CD4-positive, alpha-beta memory T cell (primary cell): ENCODE data around the gene CWC25. TPM values are rescaled to one million over a fixed set of nuclear protein-coding genes. Genes with fewer than 3 reads are reported as not detected.

ENCODE experiments used
- CTCF ChIA-PET: fragments of 350-600 bp; sonication (Branson Sonifier 250); formaldehyde crosslinking; loops from one replicate; lab custom pipeline; 2021; ENCODE audit warnings: inconsistent platforms; ENCODE audit not compliant: partially characterized antibody; lab: Charles Lee
- POLR2A ChIA-PET: fragments of 350-600 bp; sonication (Branson Sonifier 250); formaldehyde crosslinking; loops from one replicate; lab custom pipeline; 2021; ENCODE audit not compliant: partially characterized antibody; lab: Charles Lee
- DNase-seq, 5 donors: peaks; one replicate each; pipeline versions ENCODE4 v3.0.0 to v3.0.0-alpha.2; 2020 to 2022; ENCODE audit warnings: mixed read lengths in 1 of 5
- H3K27ac ChIP-seq: one replicate; pipeline ENCODE4 v1.7.0; 2013; ENCODE audit warnings: low read depth, low read length
- H3K27me3 ChIP-seq: 2 replicates; pipeline ENCODE4 v1.7.0; 2013; ENCODE audit warnings: mild to moderate bottlenecking, low read length, moderate library complexity; ENCODE audit not compliant: insufficient read depth
- H3K36me3 ChIP-seq: 2 replicates; pipeline ENCODE4 v1.7.0; 2013; ENCODE audit warnings: mild to moderate bottlenecking, low read length, moderate library complexity; ENCODE audit not compliant: insufficient read depth
- H3K4me1 ChIP-seq: 2 replicates; pipeline ENCODE4 v1.7.0; 2013; ENCODE audit warnings: mild to moderate bottlenecking, low read length, moderate library complexity; ENCODE audit not compliant: insufficient read depth
- H3K4me3 ChIP-seq, 2 donors: one replicate each; pipeline ENCODE4 v1.7.0; 2013; ENCODE audit warnings: low read length in 2 of 2, mild to moderate bottlenecking in 1 of 2
- H3K9me3 ChIP-seq, 2 donors: one replicate each; pipeline ENCODE4 v1.7.0; 2013; ENCODE audit warnings: low read length in 2 of 2, control low read depth in 1 of 2; ENCODE audit not compliant: control insufficient read depth in 1 of 2
- H3K27ac Mint-ChIP-seq, 7 donors: one replicate each; pipeline ENCODE4 v1.8.0; 2020 to 2021; ENCODE audit warnings: mixed read lengths in 7 of 7, mild to moderate bottlenecking in 6 of 7, inconsistent platforms in 3 of 7, moderate library complexity in 3 of 7
- H3K27me3 Mint-ChIP-seq, 2 donors: one replicate each; pipeline ENCODE4 v1.8.0; 2020 to 2021; ENCODE audit warnings: mixed read lengths in 2 of 2
- H3K36me3 Mint-ChIP-seq, 2 donors: one replicate each; pipeline ENCODE4 v1.8.0; 2020 to 2021; ENCODE audit warnings: mixed read lengths in 2 of 2, inconsistent platforms in 1 of 2, mild to moderate bottlenecking in 1 of 2
- H3K4me1 Mint-ChIP-seq, 4 donors: one replicate each; pipeline ENCODE4 v1.8.0; 2020 to 2021; ENCODE audit warnings: mixed read lengths in 4 of 4, mild to moderate bottlenecking in 1 of 4
- H3K4me3 Mint-ChIP-seq, 8 donors: one replicate each; pipeline ENCODE4 v1.8.0; 2020 to 2021; ENCODE audit warnings: mixed read lengths in 8 of 8, mild to moderate bottlenecking in 7 of 8, moderate library complexity in 6 of 8, inconsistent platforms in 3 of 8
- H3K9me3 Mint-ChIP-seq, 8 donors: one replicate each; pipeline ENCODE4 v1.8.0; 2020 to 2021; ENCODE audit warnings: mixed read lengths in 8 of 8, mild to moderate bottlenecking in 5 of 8, inconsistent platforms in 3 of 8, moderate library complexity in 1 of 8
- intact Hi-C: fragments of 100-400 bp; cut with micrococcal nuclease; formaldehyde crosslinking; loops from one replicate; pipeline ENCODE4 v1.15.1; 2023
- polyA plus RNA-seq, 2 donors: library from polyadenylated mRNA; unstranded; fragments of 300-500 nt; fragmentation: Illumina TruSeq; gene quantifications; one replicate each; pipeline ENCODE4 v1.2.3, GENCODE V29; 2021
- total RNA-seq, 2 experiments: library from RNA; stranded (reverse); gene quantifications; one replicate each; pipeline ENCODE4 v1.2.3, GENCODE V29; 2021

The CWC25 gene
- total and polyA plus RNA-seq, 4 experiments from 2014 or later: 4.3 to 46.8 (median 27.0) TPM

DNA sequence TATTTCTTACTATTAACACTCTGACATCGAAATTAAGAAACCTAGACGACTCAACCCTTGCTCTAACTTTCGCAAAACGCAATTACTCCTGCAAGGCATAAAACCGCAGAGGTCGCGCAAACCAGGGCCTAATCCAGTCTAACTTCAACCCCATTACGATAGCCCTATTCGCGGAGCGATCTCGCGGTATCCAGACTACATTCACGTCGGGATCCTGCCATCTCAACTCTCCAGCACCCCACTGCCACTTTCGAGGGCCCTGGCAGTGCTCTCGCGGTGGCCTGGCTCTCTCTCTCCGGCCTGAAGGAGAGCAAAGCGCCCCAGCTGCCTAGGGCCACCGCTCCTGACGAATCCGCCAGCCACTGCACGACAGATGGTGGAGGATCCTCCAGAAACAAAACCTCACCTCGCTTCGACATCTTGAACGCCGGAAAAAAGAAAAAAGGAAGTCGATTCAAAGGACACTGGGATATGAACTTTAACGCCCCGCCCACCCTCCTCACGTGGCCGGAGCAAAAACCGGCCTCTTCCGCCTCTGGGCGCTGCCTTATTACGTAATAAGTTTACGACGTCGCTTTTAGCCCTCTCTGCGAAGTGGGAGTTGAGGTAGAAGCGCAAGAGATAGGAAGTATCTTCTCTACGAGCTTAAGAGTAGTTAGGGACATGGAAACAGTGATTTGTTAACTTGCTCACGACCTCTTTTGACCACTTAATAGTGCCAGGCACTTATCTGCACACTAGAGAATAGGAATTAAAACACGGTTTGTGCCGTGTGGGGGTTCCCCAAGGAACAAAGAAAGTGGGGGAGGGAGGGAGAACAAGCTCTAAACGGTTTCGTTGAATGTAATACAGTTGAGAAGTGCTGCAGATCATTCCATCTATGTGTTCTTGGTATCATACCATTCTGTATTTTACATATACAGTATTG lies 28.4 kb upstream of the CWC25 start, which contains the start of gene RPL23:
RPL23 (minus strand) TSS at position 430 of the 928 bp plus-strand sequence; CDS start at position 419, 11 bp downstream.
- peak; percentile 90 to 94 (median 92) for DNase-seq
- Histone ChIP-seq H3K9me3 (no peaks in the 10 kb centered on the region), H3K36me3 (peaks cover 31% of the 10 kb centered on the region), H3K27me3 (no peaks in the 10 kb centered on the region), H3K4me3 (peak within 1 kb of the TSS; percentile 75 to 81), H3K4me1 (peaks cover 34% of the 10 kb centered on the region), H3K27ac (peak within 1 kb of the TSS; percentile 87)
- H3K36me3 Mint-ChIP-seq: peaks cover 39 to 50% of the 10 kb centered on the region in 2 donors
- H3K27ac Mint-ChIP-seq: peak within 1 kb of the TSS; percentile 97 to 100 (median 99)
- H3K4me1 Mint-ChIP-seq: peaks cover 30 to 45% (median 37%) of the 10 kb centered on the region in 4 donors
- POLR2A ChIA-PET: interaction anchor here (0.6 to 5.4 kb wide), 37 partner anchors 11 to 609 kb away, joined by 3 to 229 read pairs (median 6); partner anchors contain the start of genes CWC25, FBXO47, LASP1 and LASP1NB
- peak within 1 kb of the TSS; percentile 88 to 97 (median 95) for H3K4me3 Mint-ChIP-seq
- H3K27me3 Mint-ChIP-seq: no peaks in the 10 kb centered on the region
- H3K9me3 Mint-ChIP-seq: peaks cover 0 to 6% (median 0%) of the 10 kb centered on the region in 8 donors
- intact Hi-C loops: loop anchor here (1.0 to 5.0 kb wide), 6 partner anchors 16 to 299 kb away; partner anchors contain the start of genes CWC25, PIP4K2B, PLXDC1 and PSMB3
- CTCF ChIA-PET: interaction anchor here (0.7 to 2.6 kb wide), 13 partner anchors 11 to 391 kb away, joined by 3 to 40 read pairs (median 4); partner anchors contain the start of genes CWC25, LASP1 and LASP1NB

DNA sequence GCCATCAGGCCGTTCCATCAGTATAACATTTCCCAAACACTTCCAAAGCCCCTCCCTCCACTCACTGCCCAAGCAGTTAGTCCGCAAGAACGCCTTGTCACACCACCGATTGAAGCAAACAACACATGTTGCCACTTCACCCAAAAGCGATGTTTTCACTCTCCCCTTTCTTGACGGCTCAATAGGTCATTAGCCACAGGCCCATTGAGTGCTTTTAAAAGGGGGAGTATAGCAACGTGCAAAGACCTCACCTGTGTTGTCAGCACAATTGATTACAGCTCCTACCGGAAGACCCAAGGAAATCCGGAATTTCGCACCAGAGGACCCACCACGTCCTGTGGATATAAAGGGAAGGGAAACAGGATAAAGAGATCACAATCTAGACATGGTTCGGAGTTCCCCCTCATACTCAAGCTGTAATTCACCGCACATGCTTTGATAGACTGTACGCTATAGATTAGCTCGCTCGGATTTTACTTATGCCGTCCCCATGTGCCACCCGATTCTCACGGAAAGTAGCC lies 27.7 kb upstream of the CWC25 start:
- H3K9me3 ChIP-seq: no peaks in the 10 kb centered on the region
- Mint-ChIP-seq H3K27me3 (no peaks in the 10 kb centered on the region), H3K4me3 (peak overlapping the region; percentile 88 to 97 (median 95)), H3K36me3 (peaks cover 39 to 56% of the 10 kb centered on the region in 2 donors), H3K27ac (peak overlapping the region; percentile 97 to 100 (median 99)), H3K4me1 (peaks cover 30 to 45% (median 37%) of the 10 kb centered on the region in 4 donors), H3K9me3 (peaks cover 0 to 6% (median 0%) of the 10 kb centered on the region in 8 donors)
- CTCF ChIA-PET: interaction anchor here (0.7 to 2.6 kb wide), 3 partner anchors 16 to 300 kb away, joined by 3 to 40 read pairs (median 10); partner anchors contain the start of genes LASP1 and LASP1NB
- no peaks in the 10 kb centered on the region for H3K27me3 ChIP-seq
- intact Hi-C loops: loop anchor here (1.0 to 5.0 kb wide), 6 partner anchors 16 to 299 kb away; partner anchors contain the start of genes CWC25, PIP4K2B, PLXDC1 and PSMB3
- POLR2A ChIA-PET: interaction anchor here (0.6 to 5.4 kb wide), 20 partner anchors 11 to 347 kb away, joined by 3 to 229 read pairs (median 8); partner anchors contain the start of genes CWC25, FBXO47, LASP1 and LASP1NB
- peak overlapping the region; percentile 75 to 81 for H3K4me3 ChIP-seq
- H3K4me1 ChIP-seq: peaks cover 34% of the 10 kb centered on the region
- H3K27ac ChIP-seq: peak overlapping the region; percentile 87
- H3K36me3 ChIP-seq: peaks cover 38% of the 10 kb centered on the region
- DNase-seq: peak in 1 of 5 donors; percentile 72

DNA sequence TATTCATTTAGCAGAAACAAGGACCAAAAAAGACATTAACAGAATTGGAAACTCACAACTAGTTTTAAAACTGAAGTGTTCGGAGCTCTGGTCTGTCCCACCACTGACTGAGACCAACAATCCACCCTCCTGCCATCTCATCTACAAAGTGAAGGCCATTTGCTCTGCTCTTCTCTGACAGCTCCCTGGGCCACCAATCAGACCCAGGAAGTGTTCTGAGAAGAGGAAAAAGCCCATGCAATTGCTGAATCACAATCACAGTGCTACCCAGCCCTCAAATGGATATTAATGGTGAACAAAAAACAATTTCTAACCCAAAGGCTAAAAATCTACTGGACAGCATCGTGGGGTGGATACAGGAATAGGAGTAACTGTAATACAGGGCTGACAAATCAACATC lies 26.3 kb upstream of the CWC25 start:
- H3K9me3 ChIP-seq: no peaks in the 10 kb centered on the region
- peaks cover 30 to 45% (median 37%) of the 10 kb centered on the region in 4 donors for H3K4me1 Mint-ChIP-seq
- no peak for DNase-seq
- ChIA-PET CTCF (no interaction called here), POLR2A (interaction anchor here (0.7 to 5.4 kb wide), 8 partner anchors 10 to 302 kb away, joined by 3 to 229 read pairs (median 4); partner anchors contain the start of genes CWC25, LASP1 and MLLT6)
- H3K27ac ChIP-seq: peak overlapping the region; percentile 87
- peak overlapping the region; percentile 88 to 100 (median 99) for H3K27ac Mint-ChIP-seq
- H3K27me3 Mint-ChIP-seq: no peaks in the 10 kb centered on the region
- H3K4me3 Mint-ChIP-seq: peak overlapping the region; percentile 88 to 97 (median 95)
- intact Hi-C loops: loop anchor here (5.0 kb wide), 2 partner anchors 99 to 301 kb away; partner anchors contain the start of genes PLXDC1 and PSMB3
- peaks cover 34% of the 10 kb centered on the region for H3K4me1 ChIP-seq
- H3K4me3 ChIP-seq: peak overlapping the region in 1 of 2 donors; percentile 81
- no peaks in the 10 kb centered on the region for H3K27me3 ChIP-seq
- H3K9me3 Mint-ChIP-seq: peaks cover 0 to 6% (median 0%) of the 10 kb centered on the region in 8 donors
- H3K36me3 Mint-ChIP-seq: peaks cover 39 to 61% of the 10 kb centered on the region in 2 donors
- H3K36me3 ChIP-seq: peaks cover 41% of the 10 kb centered on the region

DNA sequence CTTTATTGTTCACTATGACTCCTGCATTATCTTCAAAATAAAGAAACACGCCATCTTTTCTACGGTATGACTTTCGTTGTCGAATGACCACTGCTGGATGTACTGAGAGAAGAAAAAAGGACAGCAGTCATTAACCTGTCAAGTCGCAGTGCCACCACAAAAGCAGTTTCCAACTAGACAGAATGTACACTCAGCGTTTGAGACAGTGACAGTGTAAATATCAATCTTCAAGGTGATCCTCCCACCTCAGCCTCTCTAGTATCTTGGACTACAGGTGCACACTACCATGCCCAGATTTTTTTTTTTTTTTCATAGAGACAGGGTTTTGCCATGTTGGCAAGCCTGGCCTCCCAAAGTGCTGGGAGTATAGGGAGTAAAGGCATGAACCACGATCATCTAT lies 25.3 kb upstream of the CWC25 start:
- Histone ChIP-seq H3K27ac (no peak overlapping the region), H3K4me1 (peaks cover 34% of the 10 kb centered on the region), H3K4me3 (no peak overlapping the region), H3K9me3 (no peaks in the 10 kb centered on the region), H3K36me3 (peaks cover 41% of the 10 kb centered on the region), H3K27me3 (no peaks in the 10 kb centered on the region)
- intact Hi-C loops: loop anchor here (5.0 kb wide), 2 partner anchors 98 to 302 kb away; partner anchors contain the start of genes PLXDC1 and PSMB3
- H3K4me3 Mint-ChIP-seq: peak overlapping the region in 2 of 8 donors; percentile 23 to 33
- DNase-seq: no peak
- peaks cover 0 to 6% (median 0%) of the 10 kb centered on the region in 8 donors for H3K9me3 Mint-ChIP-seq
- peak overlapping the region; percentile 11 to 99 (median 67) for H3K27ac Mint-ChIP-seq
- POLR2A ChIA-PET: interaction anchor here (1.3 to 5.4 kb wide), 3 partner anchors 9 to 26 kb away, joined by 3 to 229 read pairs (median 90); partner anchors contain the start of genes CWC25 and LASP1
- peaks cover 39 to 61% of the 10 kb centered on the region in 2 donors for H3K36me3 Mint-ChIP-seq
- H3K27me3 Mint-ChIP-seq: no peaks in the 10 kb centered on the region
- peaks cover 30 to 45% (median 37%) of the 10 kb centered on the region in 4 donors for H3K4me1 Mint-ChIP-seq
- CTCF ChIA-PET: interaction anchor here (0.6 kb wide), 1 partner anchor 382 kb away, joined by 4 read pairs; no protein-coding TSS in a partner anchor

DNA sequence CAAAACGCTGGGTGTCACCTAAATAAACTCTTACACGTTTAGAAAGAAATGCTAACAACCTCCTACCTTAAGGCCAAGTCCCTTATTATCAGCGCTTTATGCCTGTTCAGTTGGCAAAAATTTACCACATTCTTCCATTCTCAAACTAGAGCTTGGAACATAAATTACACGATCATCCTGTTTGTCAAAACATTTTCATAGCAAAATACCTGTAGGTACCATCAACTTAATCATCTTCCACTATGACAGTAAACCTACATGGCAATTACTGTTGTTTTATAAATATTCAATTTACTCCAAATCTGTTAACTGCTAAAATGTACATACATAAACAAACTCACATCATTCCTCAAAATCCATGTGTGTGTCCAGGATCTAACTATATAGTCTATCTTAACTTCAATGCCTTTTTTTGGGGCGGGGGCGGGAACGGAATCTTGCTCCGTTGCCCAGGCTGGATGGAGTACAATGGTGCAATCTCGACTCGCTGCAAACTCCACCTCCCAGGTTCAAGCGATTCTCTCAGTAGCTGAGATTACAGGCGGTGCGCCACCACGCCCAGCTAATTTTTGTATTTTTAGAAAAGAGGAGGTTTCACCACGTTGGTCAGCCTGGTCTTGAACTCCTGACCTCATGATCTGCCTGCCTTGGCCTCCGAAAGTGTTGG lies 24.0 kb upstream of the CWC25 start:
- no peak for DNase-seq
- H3K27ac Mint-ChIP-seq: peak overlapping the region in 1 of 7 donors; percentile 32

DNA sequence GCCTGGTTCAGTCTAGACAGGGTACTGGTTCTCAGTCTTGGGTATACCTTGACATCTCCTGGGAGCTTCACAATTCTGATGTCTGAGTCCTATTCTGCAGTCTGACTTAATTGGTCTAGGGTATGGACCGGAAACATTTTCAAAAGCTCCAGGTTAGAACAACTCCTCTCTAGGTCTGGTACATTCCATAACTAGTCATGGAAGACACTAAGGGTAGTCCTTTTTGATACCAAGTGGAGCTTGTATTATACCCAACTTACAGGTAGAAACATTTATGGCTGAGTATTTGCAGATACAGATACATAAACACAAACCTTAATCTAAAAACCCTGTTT lies 23.4 kb upstream of the CWC25 start:
- H3K36me3 ChIP-seq: peaks cover 41% of the 10 kb centered on the region

More for the DNA sequence above, 24.0 kb upstream of the CWC25 start:
- no peak overlapping the region for H3K27ac ChIP-seq
- peaks cover 0 to 6% (median 0%) of the 10 kb centered on the region in 8 donors for H3K9me3 Mint-ChIP-seq
- no peaks in the 10 kb centered on the region for H3K27me3 Mint-ChIP-seq
- H3K4me1 ChIP-seq: peaks cover 27% of the 10 kb centered on the region
- peaks cover 39 to 61% of the 10 kb centered on the region in 2 donors for H3K36me3 Mint-ChIP-seq
- peaks cover 27 to 39% (median 34%) of the 10 kb centered on the region in 4 donors for H3K4me1 Mint-ChIP-seq
- intact Hi-C loops: no loop called here
- peaks cover 41% of the 10 kb centered on the region for H3K36me3 ChIP-seq
- no peak overlapping the region for H3K4me3 ChIP-seq
- no peak overlapping the region for H3K4me3 Mint-ChIP-seq
- POLR2A ChIA-PET: interaction anchor here (1.2 to 2.1 kb wide), 4 partner anchors 20 to 97 kb away, joined by 3 to 11 read pairs (median 3); partner anchors contain the start of genes CWC25 and LASP1
- CTCF ChIA-PET: no interaction called here
- H3K9me3 ChIP-seq: no peaks in the 10 kb centered on the region
- H3K27me3 ChIP-seq: no peaks in the 10 kb centered on the region

More for the DNA sequence above, 23.4 kb upstream of the CWC25 start:
- peaks cover 27% of the 10 kb centered on the region for H3K4me1 ChIP-seq
- Mint-ChIP-seq H3K27ac (no peak overlapping the region), H3K36me3 (peaks cover 39 to 56% of the 10 kb centered on the region in 2 donors), H3K4me1 (peaks cover 27 to 33% (median 30%) of the 10 kb centered on the region in 4 donors), H3K4me3 (no peak overlapping the region), H3K9me3 (peaks cover 0 to 5% (median 0%) of the 10 kb centered on the region in 8 donors), H3K27me3 (no peaks in the 10 kb centered on the region)
- H3K27me3 ChIP-seq: no peaks in the 10 kb centered on the region
- no peak for DNase-seq
- intact Hi-C loops: no loop called here
- CTCF ChIA-PET: interaction anchor here (0.9 kb wide), 1 partner anchor 20 kb away, joined by 3 read pairs; no protein-coding TSS in a partner anchor
- no peaks in the 10 kb centered on the region for H3K9me3 ChIP-seq
- POLR2A ChIA-PET: interaction anchor here (0.9 to 2.1 kb wide), 5 partner anchors 14 to 96 kb away, joined by 3 to 11 read pairs (median 3); partner anchors contain the start of gene LASP1
- no peak overlapping the region for H3K27ac ChIP-seq
- no peak overlapping the region for H3K4me3 ChIP-seq
